ENCODE results near the gene LRRC74A. TPM values are rescaled to one million over a fixed set of nuclear protein-coding genes. Genes with fewer than 3 reads are reported as not detected.

The LRRC74A gene
- total and polyA plus RNA-seq, 9 of the 15 experiments (the other 6 are each of a cell fraction or from before 2014, with no cell fraction given): not detected

Other genes with a start within 250 kb of the LRRC74A start
- 0.05 and 0.16 TPM in 2 replicates for gene VASH1, start 64.9 kb upstream of the LRRC74A start, total RNA-seq (2014; rRNA removed)
- gene VASH1, start 64.9 kb upstream of the LRRC74A start, total RNA-seq (2014; rRNA removed; fragmentation: Illumina TruSeq; extraction: Trizol): 0.11 and 0.22 TPM in 2 replicates
- gene VASH1, start 64.9 kb upstream of the LRRC74A start, total RNA-seq (2015; rRNA removed; fragmentation: Illumina TruSeq; extraction: Trizol): 0.11 and 0.25 TPM in 2 replicates
- gene VASH1, start 64.9 kb upstream of the LRRC74A start, total RNA-seq (2021): 0.16 and 0.27 TPM in 2 replicates
- 0.15 and 0.43 TPM in 2 replicates for gene VASH1, start 64.9 kb upstream of the LRRC74A start, polyA plus RNA-seq (2011; rRNA removed)
- 0.03 and 0.11 TPM in 2 replicates for gene VASH1, start 64.9 kb upstream of the LRRC74A start, polyA plus RNA-seq (2014; fragmentation: Illumina TruSeq; extraction: Trizol)
- under 1 TPM in 1 of 2 experiments, not detected in 1; 0.01 TPM for gene VASH1, start 64.9 kb upstream of the LRRC74A start, polyA plus RNA-seq (2014; fragmentation: Nextera tagmentation; extraction: Ambion mirVana)
- gene VASH1, start 64.9 kb upstream of the LRRC74A start, polyA plus RNA-seq (2014; rRNA removed): 0.16 and 0.49 TPM in 2 replicates
- gene ANGEL1, start 13.5 kb upstream of the LRRC74A start, total RNA-seq (2014; rRNA removed): 5.2 and 6.7 TPM in 2 replicates
- gene ANGEL1, start 13.5 kb upstream of the LRRC74A start, total RNA-seq (2014; rRNA removed; fragmentation: Illumina TruSeq; extraction: Trizol): 7.2 and 7.3 TPM in 2 replicates
- 6.1 and 6.3 TPM in 2 replicates for gene ANGEL1, start 13.5 kb upstream of the LRRC74A start, total RNA-seq (2015; rRNA removed; fragmentation: Illumina TruSeq; extraction: Trizol)
- gene ANGEL1, start 13.5 kb upstream of the LRRC74A start, total RNA-seq (2021): 13.0 and 13.7 TPM in 2 replicates
- gene ANGEL1, start 13.5 kb upstream of the LRRC74A start, polyA plus RNA-seq (2011; rRNA removed): 22.2 and 22.8 TPM in 2 replicates
- 10.8 and 12.0 TPM in 2 replicates for gene ANGEL1, start 13.5 kb upstream of the LRRC74A start, polyA plus RNA-seq (2014; fragmentation: Illumina TruSeq; extraction: Trizol)
- 1 to 10 TPM; 2.1 to 3.2 TPM for gene ANGEL1, start 13.5 kb upstream of the LRRC74A start, polyA plus RNA-seq (2014; fragmentation: Nextera tagmentation; extraction: Ambion mirVana)
- 9.8 and 15.0 TPM in 2 replicates for gene ANGEL1, start 13.5 kb upstream of the LRRC74A start, polyA plus RNA-seq (2014; rRNA removed)
- gene IRF2BPL, start 202.3 kb downstream of the LRRC74A start, total RNA-seq (2014; rRNA removed): 14.4 and 18.2 TPM in 2 replicates
- 2.4 and 2.5 TPM in 2 replicates for gene IRF2BPL, start 202.3 kb downstream of the LRRC74A start, total RNA-seq (2014; rRNA removed; fragmentation: Illumina TruSeq; extraction: Trizol)
- 4.2 and 5.1 TPM in 2 replicates for gene IRF2BPL, start 202.3 kb downstream of the LRRC74A start, total RNA-seq (2015; rRNA removed; fragmentation: Illumina TruSeq; extraction: Trizol)
- 21.6 and 22.1 TPM in 2 replicates for gene IRF2BPL, start 202.3 kb downstream of the LRRC74A start, total RNA-seq (2021)
- gene IRF2BPL, start 202.3 kb downstream of the LRRC74A start, polyA plus RNA-seq (2011; rRNA removed): 1.3 and 2.8 TPM in 2 replicates
- 2.5 and 3.6 TPM in 2 replicates for gene IRF2BPL, start 202.3 kb downstream of the LRRC74A start, polyA plus RNA-seq (2014; fragmentation: Illumina TruSeq; extraction: Trizol)
- gene IRF2BPL, start 202.3 kb downstream of the LRRC74A start, polyA plus RNA-seq (2014; fragmentation: Nextera tagmentation; extraction: Ambion mirVana): under 1 TPM; 0.52 to 0.75 TPM
- gene IRF2BPL, start 202.3 kb downstream of the LRRC74A start, polyA plus RNA-seq (2014; rRNA removed): 6.5 and 6.9 TPM in 2 replicates

Measured in K562 (cell line).